Skin epidermis (tissue), 12 donors: ENCODE data around the gene CCDC146.
"Not testable (repeated sequence)": the region's sequence is repeated elsewhere in the genome, so short reads cannot be mapped to it uniquely, and the experiment has no call there.

Experiments used
- H3K27ac ChIP-seq, 21 experiments: fragments of 200-600 bp; sonication (generic) in 11 of 21; one replicate each; pipeline ENCODE4 v1.5.0; 2020; ENCODE audit warnings: mild to moderate bottlenecking in 3 of 21, inconsistent platforms in 2 of 21, moderate library complexity in 2 of 21
- H3K4me3 ChIP-seq, 7 experiments: fragments of 200-600 bp; sonication (generic) in 2 of 7; one replicate each; pipeline ENCODE4 v1.5.0; 2020; ENCODE audit warnings: inconsistent platforms in 2 of 7, mild to moderate bottlenecking in 2 of 7, moderate library complexity in 1 of 7

The CCDC146 gene

DNA sequence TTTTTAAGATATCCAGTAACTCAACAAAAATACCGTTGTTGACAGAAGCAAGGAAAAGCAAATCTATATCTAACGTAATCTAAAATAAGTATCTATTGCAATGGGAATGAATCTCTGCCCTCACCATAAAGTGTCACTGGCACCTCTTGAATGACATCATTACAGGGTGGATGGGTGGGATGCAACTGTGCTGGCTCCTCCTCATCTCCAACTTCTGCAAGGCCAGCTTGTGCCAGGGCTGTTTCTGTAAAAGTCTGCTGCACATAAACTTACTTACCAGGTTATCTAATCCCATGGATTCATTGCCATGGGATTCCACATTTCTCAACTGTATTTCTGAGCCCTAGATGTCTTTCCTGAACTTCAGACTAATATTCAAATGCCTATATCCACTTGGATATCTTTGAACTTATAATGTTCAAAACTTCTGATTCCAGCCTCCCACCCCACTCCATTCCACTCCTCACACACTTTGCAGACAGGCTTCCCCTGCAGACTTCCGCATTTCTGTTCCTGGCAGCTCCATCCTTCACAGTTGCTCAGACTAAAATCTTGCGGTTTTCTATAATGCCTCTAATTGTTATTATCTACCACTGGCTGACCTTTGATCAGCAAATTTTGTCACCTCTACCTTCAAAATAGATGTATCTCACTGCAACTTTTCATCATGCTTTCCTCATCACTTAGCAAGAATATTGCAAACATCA, 66.5 kb downstream of the CCDC146 start:
- H3K27ac ChIP-seq, result peak overlapping the region in 1 of 21 experiments; percentile 26
- H3K4me3 ChIP-seq, result no peak overlapping the region

DNA sequence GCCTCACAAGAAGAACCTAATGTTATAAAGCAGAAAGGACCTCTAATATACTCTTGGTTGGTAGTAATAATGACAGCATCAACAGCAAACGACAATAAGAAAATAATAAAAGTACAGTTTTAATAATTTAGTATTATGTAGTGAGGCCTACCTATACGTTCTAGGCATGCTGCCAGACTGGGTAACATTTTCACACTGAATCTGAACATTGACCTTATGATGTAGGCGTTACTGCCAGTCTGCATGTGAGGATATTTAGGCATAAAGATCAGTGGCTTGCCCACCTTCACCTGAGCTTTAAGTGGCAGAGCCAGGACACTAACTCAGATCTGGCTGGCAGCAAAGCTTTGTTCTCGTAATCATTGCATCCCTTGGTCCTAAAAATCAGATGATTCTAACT, 74.7 kb downstream of the CCDC146 start:
- H3K27ac ChIP-seq, result peak overlapping the region in 16 of 21 experiments; percentile 6 to 91 (median 46)
- peak overlapping the region in 6 of 7 experiments; percentile 1 to 48 (median 32) for H3K4me3 ChIP-seq

DNA sequence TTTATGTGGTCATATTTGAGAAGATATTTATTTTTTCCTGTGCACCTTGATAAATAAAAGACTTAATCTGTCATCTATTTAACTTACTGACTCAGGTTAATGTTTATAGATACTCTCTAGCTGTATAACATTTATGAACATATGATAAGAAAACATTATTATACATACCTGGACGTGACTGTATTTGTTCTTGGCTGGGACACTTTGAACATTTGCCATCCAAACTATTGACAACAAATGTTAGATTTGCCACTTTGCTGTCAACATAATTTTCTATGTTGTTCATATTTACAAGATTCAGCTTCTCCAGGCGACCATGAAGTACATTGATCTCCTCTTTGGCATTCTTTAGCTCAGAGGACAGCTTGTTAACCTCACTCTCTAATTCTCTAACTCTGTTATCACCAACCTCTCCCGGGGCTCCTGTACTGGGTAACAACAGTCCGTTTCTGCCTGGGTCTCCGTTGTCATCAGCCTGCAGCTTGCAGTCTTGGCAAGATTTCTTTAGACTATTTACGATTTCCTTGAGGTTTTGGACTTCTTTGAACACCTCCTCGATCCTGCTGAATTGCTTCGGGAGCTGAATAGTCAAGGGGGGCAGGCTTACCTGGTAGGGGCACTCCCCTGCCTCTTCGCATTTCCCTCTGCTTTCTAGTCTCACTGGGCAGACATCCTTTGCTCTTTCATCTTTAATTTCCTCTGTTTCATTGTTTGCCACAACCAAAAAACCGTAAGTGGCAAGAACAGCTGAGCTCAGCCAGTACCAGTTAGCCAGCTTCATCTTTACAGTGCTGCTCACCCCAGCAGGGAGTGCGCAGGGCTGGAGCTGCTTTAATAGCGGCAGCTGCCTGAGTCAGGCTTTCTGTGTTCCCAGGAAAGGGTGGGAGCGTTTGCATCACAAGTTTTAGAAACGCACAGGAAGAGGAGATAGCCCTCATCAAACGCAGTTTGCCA, 76.9 kb downstream of the CCDC146 start, which contains the start of gene FGL2:
FGL2 (minus strand) TSS at position 807 of the 954 bp plus-strand sequence; CDS start at position 781, 26 bp downstream.
- peak within 1 kb of the TSS in 20 of 21 experiments; percentile 18 to 91 (median 77) for H3K27ac ChIP-seq

DNA sequence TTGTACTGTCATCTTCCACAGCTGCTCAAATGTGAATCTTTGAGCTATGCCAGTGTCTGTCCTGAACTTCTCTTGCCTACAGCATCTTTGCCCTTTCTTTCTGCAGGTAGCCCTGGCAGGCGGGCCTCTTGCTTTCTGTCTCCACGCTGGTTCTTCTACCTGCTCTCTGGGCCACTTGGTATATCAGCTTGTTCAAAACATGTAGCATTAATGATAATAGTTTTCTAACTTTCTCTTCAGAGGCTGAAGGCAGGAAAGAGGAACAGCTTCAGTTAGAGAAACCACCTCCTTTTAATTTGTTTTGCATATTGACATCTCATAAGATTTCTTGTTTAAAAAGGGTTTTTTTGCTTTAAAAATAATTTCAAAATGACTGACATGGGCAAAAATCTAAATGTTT, 78.1 kb downstream of the CCDC146 start:
- Histone ChIP-seq H3K4me3 (no peak overlapping the region), H3K27ac (peak overlapping the region in 15 of 21 experiments; percentile 67 to 91 (median 77))

More for the DNA sequence above, 76.9 kb downstream of the CCDC146 start, which contains the start of gene FGL2:
- peak within 1 kb of the TSS; percentile 12 to 48 (median 33) for H3K4me3 ChIP-seq

DNA sequence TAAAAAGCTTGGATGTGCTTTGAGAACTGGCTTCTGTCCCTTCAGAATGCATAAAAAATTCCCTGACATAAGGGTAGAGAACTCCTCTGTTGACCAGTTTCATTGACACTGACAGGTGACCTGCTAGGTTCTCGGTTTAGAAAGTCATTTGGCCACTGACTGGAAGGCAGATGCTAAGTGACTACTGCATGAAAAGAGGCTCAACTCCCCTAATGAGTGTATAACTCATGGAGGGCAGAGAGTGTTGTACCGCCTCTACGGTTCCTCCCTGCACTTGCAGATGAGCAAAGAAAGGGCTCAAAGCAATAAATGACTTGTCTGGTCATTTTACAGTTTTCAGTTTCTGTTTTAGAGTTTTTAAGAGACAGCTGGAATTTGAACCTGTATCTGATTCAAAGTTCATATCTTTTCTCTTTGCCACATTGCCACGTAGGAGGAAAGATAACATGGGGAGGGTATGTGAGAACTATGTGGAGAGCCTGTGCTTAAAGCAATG, 80.1 kb downstream of the CCDC146 start:
- Histone ChIP-seq H3K4me3 (no peak overlapping the region), H3K27ac (peak overlapping the region in 1 of 21 experiments; percentile 91)

DNA sequence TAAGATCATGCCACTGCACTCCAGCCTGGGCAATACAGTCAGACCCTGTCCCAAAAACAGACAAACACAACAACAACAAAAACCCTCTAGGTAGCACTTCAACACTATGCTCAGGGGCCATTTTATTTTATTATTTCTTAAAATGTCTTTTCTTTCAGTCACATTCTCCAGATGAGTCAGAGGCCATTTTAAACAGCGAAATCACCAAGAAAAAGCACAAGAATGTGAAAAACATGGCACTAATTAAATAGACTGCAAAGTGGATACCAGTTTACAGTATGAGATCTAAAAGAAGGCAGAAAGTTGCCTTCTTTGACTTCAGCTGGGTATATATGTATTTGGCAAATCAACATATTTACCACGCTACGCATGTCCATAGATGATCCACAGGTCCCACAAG, 83.3 kb downstream of the CCDC146 start:
- Histone ChIP-seq H3K4me3 (no peak overlapping the region), H3K27ac (peak overlapping the region in 1 of 21 experiments; percentile 41)

DNA sequence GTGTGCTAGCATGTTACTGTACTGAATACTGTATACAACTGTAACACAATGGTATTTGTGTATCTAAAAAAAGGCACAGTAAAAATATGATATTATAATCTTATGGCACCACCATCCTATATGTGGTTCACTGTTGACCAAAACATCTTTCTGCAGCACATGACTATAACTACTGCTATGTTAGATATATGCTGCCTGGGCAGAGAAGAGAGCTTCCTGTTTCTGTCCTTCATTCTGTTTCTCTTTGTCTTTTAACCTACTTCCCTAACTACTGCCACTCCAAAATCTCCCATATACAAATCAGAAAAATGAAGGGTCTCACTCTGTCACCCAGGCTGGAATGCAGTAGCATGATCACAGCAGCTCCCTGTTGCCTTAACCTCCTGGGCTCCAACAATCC, 86.0 kb downstream of the CCDC146 start:
- Histone ChIP-seq H3K4me3 (no peak overlapping the region), H3K27ac (no peak overlapping the region)

DNA sequence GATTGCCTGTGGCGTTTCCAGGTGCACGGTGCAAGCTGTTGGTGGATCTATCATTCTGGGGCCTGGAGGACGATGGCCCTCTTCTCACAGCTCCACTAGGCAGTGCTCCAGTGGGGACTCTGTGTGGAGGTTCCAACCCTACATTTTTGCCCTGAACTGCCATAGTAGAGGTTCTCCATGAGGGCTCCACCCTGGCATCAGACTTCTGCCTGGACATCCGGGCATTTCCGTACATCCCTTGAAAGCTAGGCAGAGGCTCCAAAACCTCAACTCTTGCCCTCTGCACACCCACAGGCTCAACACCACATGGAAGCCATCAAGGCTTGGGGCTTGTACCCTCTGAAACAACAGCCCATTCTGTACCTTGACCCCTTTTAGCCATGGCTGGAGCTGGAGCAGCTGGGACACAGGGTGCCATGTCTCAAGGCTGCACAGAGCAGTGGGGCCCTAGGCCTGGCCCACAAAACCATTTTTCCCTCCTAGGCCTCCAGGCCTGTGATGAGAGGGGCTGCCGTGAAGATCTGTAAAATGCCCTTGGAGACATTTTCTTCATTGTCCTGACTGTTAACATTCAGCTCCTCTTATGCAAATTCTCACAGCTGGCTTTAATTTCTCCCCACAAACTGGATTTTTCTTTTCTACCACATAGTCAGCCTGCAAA, 87.2 kb downstream of the CCDC146 start:
- Histone ChIP-seq H3K4me3 (no peak overlapping the region), H3K27ac (no peak overlapping the region)

DNA sequence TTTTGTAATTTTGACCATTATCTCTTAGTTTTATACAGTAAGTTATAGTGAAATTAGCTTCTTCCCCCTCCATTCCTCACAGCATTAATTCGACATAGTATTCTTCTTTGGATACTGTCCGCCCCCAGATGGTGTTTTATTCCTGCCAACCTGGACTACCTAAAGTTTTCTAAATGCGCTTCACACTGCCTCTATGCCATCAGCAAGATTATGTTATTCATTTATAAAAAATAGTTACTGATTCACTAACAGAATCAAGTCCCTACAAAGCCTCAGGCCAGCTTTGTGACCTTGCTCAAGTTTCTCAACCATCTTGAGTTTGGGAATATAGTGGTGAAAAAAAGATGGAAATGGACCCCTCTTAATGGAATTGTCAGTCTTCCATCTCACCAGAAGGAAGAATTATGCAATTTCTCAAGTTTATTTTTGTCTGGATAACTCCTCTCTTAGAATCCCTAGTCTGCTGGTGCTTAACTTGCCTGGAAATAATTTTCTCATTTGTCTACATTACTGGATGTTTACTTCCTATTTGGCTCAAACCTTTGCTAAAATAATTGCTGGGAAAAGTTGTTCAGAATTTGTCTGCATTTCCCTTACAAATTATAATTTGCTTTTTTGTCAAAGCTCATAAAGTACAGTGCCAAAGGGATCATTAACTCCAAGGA, 93.9 kb downstream of the CCDC146 start:
- H3K4me3 ChIP-seq, result no peak overlapping the region
- H3K27ac ChIP-seq, result peak overlapping the region in 3 of 21 experiments; percentile 13 to 35 (median 28)

DNA sequence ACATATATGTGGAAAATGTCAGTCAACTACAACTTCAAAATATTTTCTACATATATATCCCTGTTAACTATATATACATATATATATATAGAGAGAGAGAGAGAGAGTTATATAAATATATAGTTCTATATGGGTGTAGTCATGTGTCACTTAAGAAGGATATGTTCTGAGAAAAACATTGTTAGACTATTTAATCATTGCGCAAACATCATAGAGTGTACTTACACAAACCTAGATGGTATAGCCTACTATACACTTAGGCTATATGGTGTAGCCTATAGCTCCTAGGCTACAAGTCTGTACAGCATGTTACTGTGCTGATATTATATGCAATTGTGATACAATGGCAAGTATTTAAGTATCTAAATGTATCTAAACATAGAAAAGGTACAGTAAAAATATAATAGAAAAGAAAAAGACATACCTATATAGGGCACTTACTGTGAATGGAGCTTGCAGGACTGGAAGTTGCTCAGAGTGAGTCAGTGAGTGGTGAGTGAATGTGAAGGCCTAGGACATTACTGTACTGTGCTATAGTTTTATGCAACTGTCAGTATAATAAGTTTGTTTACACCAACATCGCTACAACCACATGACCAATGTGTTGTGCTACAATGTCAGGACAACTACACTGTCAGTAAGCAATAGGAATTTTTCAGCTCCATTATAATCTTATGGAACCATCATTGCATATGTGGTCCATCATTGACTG, 95.2 kb downstream of the CCDC146 start:
- H3K4me3 ChIP-seq, result no peak overlapping the region
- H3K27ac ChIP-seq, result no peak overlapping the region

DNA sequence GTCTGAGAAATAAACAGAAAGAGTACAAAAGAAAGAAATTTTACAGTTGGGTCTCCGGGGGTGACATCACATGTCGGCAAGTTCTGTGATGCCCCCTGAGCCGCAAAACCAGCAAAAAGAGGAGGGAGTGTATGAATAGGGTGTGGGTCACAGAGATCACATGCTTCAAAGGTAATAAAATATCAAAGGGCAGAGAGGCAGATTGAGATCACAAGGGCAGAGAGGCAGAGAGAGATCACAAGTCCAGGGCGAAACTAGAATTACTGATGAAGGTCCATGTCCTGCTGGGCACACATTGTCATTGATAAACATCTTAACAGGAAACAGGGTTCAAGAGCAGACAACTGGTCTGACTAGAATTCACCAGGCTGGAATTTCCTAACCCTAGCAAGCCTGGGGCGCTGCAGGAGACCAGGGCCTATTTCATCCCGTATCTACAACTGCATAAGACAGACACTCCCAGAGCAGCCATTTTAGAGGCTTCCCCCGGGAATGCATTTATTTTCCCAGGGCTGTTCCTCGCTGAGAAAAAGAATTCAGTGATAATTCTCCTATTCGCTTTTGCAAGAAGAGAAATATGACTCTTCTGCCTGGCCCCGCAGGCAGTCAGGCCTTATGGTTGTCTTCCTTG, 97.4 kb downstream of the CCDC146 start:
- H3K4me3 ChIP-seq, result not testable (repeated sequence)
- H3K27ac ChIP-seq, result peak overlapping the region in 8 of 21 experiments; percentile 35 to 61 (median 54)

DNA sequence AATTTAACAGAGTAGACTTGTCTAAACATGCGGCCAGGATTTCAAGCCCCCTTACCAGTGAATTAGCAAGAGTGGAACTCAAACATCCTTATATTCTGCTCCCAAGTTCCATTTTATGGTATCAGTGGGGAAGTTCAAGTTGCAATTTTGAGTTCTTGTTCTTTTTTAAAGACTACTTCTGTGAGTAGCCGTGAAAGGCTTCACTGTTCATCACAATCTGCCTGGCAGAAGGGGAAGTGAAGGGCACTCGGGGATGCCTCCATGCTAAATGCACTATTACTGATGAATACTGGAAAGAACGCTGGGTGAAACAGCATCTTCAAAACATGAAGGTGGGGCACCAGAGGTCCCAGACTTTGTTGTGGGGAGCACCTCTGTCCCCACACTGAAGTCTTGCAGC, 99.7 kb downstream of the CCDC146 start:
- H3K27ac ChIP-seq, result peak overlapping the region in 1 of 21 experiments; percentile 43

DNA sequence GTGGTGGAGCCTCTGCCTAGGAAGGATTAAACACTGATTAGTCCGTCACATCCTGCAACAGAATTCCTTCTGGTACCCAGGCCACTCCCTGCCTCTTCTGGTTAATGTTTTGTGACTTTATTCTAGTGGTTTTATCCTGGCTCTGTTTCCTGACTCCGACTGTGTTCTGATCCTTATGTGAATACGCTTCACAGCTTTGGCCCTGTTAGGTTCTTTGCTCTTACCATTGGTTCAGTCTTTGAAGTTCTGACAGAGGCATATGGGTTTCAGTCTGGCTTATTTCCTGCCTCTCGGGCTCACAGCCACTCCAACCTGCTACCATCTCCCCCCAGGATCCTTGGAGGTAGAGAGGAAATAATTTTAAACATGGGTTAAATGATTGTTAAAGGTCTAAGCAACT, 100.4 kb downstream of the CCDC146 start:
- Histone ChIP-seq H3K4me3 (no peak overlapping the region), H3K27ac (peak overlapping the region in 2 of 21 experiments; percentile 3 to 43)

More for the DNA sequence above, 99.7 kb downstream of the CCDC146 start:
- H3K4me3 ChIP-seq, result no peak overlapping the region

DNA sequence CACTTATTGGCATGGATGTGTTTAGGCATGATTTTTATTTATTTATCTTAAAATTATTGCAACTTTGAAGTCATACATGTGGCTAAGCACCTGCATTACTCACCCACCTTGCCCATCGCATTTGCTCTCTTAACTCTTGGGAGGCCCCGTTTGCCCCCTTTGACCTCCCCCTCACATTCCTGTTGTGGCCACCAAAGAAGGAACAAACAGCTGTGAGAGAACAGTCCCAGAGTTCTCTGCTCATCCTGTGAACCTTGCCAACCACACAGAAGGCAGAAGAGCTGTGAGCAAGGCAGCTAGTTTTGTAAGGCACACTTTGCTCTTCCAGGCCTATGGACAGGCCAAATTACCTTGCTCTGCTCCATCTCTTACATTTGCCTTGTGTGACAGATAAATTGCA, 100.8 kb downstream of the CCDC146 start:
- H3K4me3 ChIP-seq, result no peak overlapping the region
- H3K27ac ChIP-seq, result peak overlapping the region in 1 of 21 experiments; percentile 43

DNA sequence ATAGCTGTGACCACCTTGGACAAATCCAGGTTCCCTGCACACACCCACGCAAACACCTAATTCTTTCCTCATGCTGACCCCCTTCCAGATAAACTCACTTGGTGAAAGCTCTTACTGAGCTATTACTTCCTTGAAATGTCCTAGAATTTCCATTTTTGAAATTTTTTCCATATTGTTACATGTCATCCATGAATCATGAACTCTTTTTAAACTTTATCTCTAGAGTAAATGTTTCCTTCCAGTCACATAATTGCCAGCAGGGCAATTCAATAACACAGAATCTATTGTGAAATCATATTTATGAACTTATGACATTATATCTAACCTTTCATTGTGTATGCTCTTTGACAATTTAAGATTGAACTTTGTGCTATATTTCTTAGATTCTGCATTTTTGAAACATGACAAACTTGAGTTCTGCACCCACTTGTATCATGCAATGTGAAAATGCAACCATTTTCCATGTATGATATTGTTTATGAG, 104.0 kb downstream of the CCDC146 start:
- Histone ChIP-seq H3K27ac (peak overlapping the region in 1 of 21 experiments; percentile 10), H3K4me3 (no peak overlapping the region)

DNA sequence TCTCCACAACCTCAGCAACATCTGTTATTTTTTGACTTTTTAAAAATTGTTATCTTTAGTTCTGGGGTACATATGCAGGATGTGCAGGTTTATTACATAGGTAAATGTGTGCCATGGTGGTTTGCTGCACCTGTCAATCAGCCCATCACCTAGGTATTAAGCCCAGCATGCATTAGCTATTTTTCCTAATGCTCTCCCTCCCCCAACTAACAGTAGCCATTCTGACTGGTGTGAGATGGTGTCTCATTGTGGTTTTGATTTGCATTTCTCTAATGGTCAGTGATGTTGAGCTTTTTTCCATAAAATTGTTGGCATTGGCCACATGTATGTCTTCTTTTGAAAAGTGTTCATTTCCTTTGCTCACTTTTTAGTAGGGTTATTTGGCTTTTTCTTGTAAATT, 106.4 kb downstream of the CCDC146 start:
- H3K27ac ChIP-seq, H3K4me3 ChIP-seq: not testable (repeated sequence)

DNA sequence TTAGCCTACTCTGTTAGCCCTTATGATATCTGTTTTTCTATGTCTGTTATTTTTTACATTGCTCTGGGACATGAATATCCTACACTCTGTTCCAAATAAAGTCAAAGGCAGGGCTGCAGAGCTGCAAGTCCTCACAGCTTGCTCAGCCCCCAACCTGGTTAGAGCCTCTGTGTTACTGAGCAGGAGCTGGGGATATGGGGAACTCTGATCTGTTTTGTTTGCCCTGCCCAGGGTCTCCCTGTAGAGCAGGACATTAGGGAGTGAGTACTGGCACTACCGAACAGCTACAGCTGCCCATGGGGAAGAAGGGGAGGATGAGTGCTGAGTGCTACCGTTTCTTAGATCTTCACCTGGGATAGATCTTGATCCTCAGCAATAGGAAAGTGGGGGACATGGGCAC, 110.1 kb downstream of the CCDC146 start:
- Histone ChIP-seq H3K27ac (no peak overlapping the region), H3K4me3 (no peak overlapping the region)

DNA sequence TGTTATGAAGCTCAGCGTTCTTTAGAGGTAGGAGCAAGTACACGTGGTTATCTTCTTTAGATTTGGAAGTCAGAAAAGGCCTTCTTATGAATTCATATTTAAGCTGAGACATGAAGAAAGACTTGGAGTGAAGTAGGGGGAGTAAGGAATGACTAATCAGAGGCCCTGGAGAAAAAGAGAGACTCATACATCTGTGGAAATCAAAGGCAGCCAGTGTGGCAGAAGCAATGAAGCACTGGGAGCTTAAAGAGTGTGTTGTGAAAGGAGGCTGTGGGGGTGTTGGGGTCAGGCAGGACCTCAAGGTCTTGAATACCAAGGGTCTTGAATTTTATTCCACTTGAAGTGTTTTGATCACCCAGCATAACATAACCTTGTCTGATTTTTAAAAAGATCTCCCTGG, 112.9 kb downstream of the CCDC146 start:
- Histone ChIP-seq H3K4me3 (no peak overlapping the region), H3K27ac (no peak overlapping the region)
